Measurements from ENCODE around the gene CLCC1. TPM values are rescaled to one million over a fixed set of nuclear protein-coding genes. Genes with fewer than 3 reads are reported as not detected.
A peak's percentile ranks its signal among the peaks of the same experiment; 100 is the strongest.
"Not testable (repeated sequence)": the region's sequence is repeated elsewhere in the genome, so short reads cannot be mapped to it uniquely, and the experiment has no call there.

CLCC1 gene
- total RNA-seq, 1 experiment from 2014 or later = 14.3 TPM

DNA sequence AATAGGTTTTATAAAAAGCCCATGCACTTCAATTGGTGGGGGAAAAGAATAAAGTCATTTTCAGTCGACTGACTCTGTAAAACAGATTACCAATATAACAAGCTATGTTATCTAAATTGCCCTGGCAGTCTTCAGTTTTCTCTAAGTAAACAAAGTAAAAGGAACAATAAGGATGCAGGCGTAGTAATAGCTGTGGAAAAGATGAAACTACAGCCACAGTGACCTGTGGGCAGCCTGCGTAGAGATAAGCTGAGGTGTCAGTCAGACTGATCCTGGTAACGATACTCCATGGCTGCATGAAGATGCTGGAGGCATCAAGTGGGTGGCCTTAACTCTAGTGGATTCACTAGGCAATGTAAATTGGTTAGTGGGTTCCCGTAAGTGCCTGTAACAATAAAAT is 29.3 kb downstream of the CLCC1 start:
- Histone ChIP-seq H3K27ac (ENCODE audit: low read depth, low read length) (no peak overlapping the region), H4K20me1 (ENCODE audit: insufficient read depth) (no peaks in the 10 kb centered on the region), H3K9me3 (ENCODE audit: control insufficient read depth in 1 of 2, insufficient read depth in 1 of 2, low read depth in 1 of 2, low read length in 2 of 2) (no peaks in the 10 kb centered on the region), H3K27me3 (ENCODE audit: insufficient read depth, low read length) (no peaks in the 10 kb centered on the region), H3K4me2 (ENCODE audit: low read length) (no peak overlapping the region), H3K9ac (ENCODE audit: low read length) (no peak overlapping the region), H3K79me2 (ENCODE audit: insufficient read depth, low read length) (no peaks in the 10 kb centered on the region; the same call in 1 of the 2 replicates), H3K4me3 (replicated peaks in 1 of 2; ENCODE audit: low read depth in 1 of 2, low read length in 2 of 2) (no peak overlapping the region), H2AFZ (ENCODE audit: low read depth, low read length, poor library complexity, severe bottlenecking) (no peak overlapping the region), H3K4me1 (ENCODE audit: control insufficient read depth in 1 of 2, insufficient read depth in 2 of 2, low read length in 2 of 2) (no peaks in the 10 kb centered on the region), H3K36me3 (ENCODE audit: control insufficient read depth in 1 of 2, insufficient read depth in 2 of 2, low read length in 2 of 2) (peaks cover 56 to 67% of the 10 kb centered on the region in 2 experiments), H3K9me2 (ENCODE audit: insufficient read depth) (no peaks in the 10 kb centered on the region)
- no peak for DNase-seq (ENCODE audit: low read depth, low spot score)
- RAD21 ChIA-PET (ENCODE audit: low non-redundant PET in 1 of 2, low total read pairs in 2 of 2, uncharacterized antibody in 2 of 2, unreplicated experiment in 2 of 2) = no interaction called here
- ATAC-seq = no peak
- intact Hi-C loops (cut with micrococcal nuclease) = no loop called here
- POLR2A ChIA-PET = no interaction called here
- BruUV-seq (replicated peaks) = no TSS peak
- TF ChIP-seq JUND (IDR thresholded peaks at IDR 0.05) (no peak), POLR2AphosphoS5 (IDR thresholded peaks at IDR 0.05; ENCODE audit: low read depth, low read length) (0 out of 2 replicates have a peak, but pooled peaks have one; percentile 15)
- CTCF ChIA-PET = no interaction called here

DNA sequence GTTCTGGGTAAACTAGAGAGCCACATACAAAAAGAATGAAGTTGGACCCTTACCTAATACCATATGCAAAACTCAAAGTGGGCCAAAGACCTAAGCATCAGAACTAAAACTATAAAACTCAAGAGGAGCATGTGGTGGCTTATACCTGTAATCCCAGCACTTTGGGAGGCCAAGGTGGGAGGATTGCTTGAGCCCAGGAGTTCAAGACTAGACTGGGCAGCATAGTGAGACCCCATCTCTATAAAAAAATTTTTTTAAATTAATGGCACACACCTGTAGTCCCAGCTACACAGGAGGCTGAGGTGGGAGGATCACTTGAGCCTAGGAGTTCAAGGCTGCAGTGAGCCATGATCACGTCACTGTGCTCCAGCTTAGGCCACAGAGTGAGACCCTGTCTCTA is 35.7 kb downstream of the CLCC1 start:
- H3K9me2 ChIP-seq (ENCODE audit: insufficient read depth); CTCF ChIA-PET: not testable (repeated sequence)

DNA sequence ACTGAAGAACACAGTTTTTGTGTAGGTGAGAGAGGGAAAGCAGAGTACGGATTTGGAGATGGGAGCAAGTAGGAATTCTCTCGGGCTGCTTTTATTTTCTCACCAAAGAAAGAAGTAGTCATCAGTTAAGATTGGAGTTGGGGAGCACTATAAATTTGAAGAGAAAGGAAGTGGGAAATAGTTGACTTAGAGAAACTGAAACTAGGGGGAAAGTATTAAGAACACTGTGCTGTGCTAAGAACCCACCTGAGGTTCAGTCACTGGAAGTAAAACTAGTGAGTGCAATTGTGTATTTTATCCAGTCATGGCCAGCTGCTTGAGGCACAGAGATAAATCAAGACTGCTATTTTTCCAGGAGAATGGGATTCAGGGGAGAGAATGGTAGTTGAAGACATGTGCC is 37.4 kb downstream of the CLCC1 start:
- H3K27me3 ChIP-seq (ENCODE audit: insufficient read depth, low read length) = no peaks in the 10 kb centered on the region
- ChIA-PET CTCF (no interaction called here), RAD21 (ENCODE audit: low non-redundant PET in 1 of 2, low total read pairs in 2 of 2, uncharacterized antibody in 2 of 2, unreplicated experiment in 2 of 2) (interaction anchor here in 1 of 2 experiments (0.7 kb wide), 1 partner anchor 129 kb away, joined by 3 read pairs; no protein-coding TSS in a partner anchor), POLR2A (no interaction called here)
- no peak overlapping the region for H3K4me2 ChIP-seq (ENCODE audit: low read length)
- no peaks in the 10 kb centered on the region for H3K4me1 ChIP-seq (ENCODE audit: control insufficient read depth in 1 of 2, insufficient read depth in 2 of 2, low read length in 2 of 2)
- DNase-seq (ENCODE audit: low read depth, low spot score) = no peak
- no peaks in the 10 kb centered on the region; the same call in 1 of the 2 replicates for H3K79me2 ChIP-seq (ENCODE audit: insufficient read depth, low read length)
- no peak overlapping the region for H3K4me3 ChIP-seq (replicated peaks in 1 of 2; ENCODE audit: low read depth in 1 of 2, low read length in 2 of 2)
- no peak overlapping the region for H3K9ac ChIP-seq (ENCODE audit: low read length)
- intact Hi-C loops (cut with micrococcal nuclease) = no loop called here
- no peaks in the 10 kb centered on the region for H4K20me1 ChIP-seq (ENCODE audit: insufficient read depth)
- no peaks in the 10 kb centered on the region for H3K9me3 ChIP-seq (ENCODE audit: control insufficient read depth in 1 of 2, insufficient read depth in 1 of 2, low read depth in 1 of 2, low read length in 2 of 2)
- no peak overlapping the region for H3K27ac ChIP-seq (ENCODE audit: low read depth, low read length)
- no peak for TF ChIP-seq POLR2AphosphoS5 (IDR thresholded peaks at IDR 0.05; ENCODE audit: low read depth, low read length)
- TF ChIP-seq, protein P1, sequence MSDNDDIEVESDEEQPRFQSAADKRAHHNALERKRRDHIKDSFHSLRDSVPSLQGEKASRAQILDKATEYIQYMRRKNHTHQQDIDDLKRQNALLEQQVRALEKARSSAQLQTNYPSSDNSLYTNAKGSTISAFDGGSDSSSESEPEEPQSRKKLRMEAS (IDR thresholded peaks at IDR 0.05) = no peak
- TF ChIP-seq, protein P2, sequence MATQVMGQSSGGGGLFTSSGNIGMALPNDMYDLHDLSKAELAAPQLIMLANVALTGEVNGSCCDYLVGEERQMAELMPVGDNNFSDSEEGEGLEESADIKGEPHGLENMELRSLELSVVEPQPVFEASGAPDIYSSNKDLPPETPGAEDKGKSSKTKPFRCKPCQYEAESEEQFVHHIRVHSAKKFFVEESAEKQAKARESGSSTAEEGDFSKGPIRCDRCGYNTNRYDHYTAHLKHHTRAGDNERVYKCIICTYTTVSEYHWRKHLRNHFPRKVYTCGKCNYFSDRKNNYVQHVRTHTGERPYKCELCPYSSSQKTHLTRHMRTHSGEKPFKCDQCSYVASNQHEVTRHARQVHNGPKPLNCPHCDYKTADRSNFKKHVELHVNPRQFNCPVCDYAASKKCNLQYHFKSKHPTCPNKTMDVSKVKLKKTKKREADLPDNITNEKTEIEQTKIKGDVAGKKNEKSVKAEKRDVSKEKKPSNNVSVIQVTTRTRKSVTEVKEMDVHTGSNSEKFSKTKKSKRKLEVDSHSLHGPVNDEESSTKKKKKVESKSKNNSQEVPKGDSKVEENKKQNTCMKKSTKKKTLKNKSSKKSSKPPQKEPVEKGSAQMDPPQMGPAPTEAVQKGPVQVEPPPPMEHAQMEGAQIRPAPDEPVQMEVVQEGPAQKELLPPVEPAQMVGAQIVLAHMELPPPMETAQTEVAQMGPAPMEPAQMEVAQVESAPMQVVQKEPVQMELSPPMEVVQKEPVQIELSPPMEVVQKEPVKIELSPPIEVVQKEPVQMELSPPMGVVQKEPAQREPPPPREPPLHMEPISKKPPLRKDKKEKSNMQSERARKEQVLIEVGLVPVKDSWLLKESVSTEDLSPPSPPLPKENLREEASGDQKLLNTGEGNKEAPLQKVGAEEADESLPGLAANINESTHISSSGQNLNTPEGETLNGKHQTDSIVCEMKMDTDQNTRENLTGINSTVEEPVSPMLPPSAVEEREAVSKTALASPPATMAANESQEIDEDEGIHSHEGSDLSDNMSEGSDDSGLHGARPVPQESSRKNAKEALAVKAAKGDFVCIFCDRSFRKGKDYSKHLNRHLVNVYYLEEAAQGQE (IDR thresholded peaks at IDR 0.05; ENCODE audit: low read depth) = no peak
- TF ChIP-seq CBX3 (IDR thresholded peaks at IDR 0.05; ENCODE audit: low read depth) = no peak
- TF ChIP-seq RAD21 (IDR thresholded peaks at IDR 0.05; ENCODE audit: low read depth) = no peak
- TF ChIP-seq ZNF274 (IDR thresholded peaks at IDR 0.05; ENCODE audit: low read depth, low read length) = no peak
- TF ChIP-seq SP1 (IDR thresholded peaks at IDR 0.05; ENCODE audit: low read depth) = no peak
- no peak for TF ChIP-seq ZFX (IDR thresholded peaks at IDR 0.05)
- TF ChIP-seq ELF1 (IDR thresholded peaks at IDR 0.05; ENCODE audit: borderline replicate concordance, low read depth) = no peak
- no peak for TF ChIP-seq FOSL1 (IDR thresholded peaks at IDR 0.05; ENCODE audit: low read depth)
- H3K36me3 ChIP-seq (ENCODE audit: control insufficient read depth in 1 of 2, insufficient read depth in 2 of 2, low read length in 2 of 2) = peaks cover 50 to 54% of the 10 kb centered on the region in 2 experiments
- no TSS peak for BruUV-seq (replicated peaks)
- H2AFZ ChIP-seq (ENCODE audit: low read depth, low read length, poor library complexity, severe bottlenecking) = no peak overlapping the region
- no peak for ATAC-seq
- no peaks in the 10 kb centered on the region for H3K9me2 ChIP-seq (ENCODE audit: insufficient read depth)

More for the DNA sequence above, 35.7 kb downstream of the CLCC1 start:
- H3K4me3 ChIP-seq (replicated peaks in 1 of 2; ENCODE audit: low read depth in 1 of 2, low read length in 2 of 2); H3K4me2 ChIP-seq (ENCODE audit: low read length); H4K20me1 ChIP-seq (ENCODE audit: insufficient read depth); H2AFZ ChIP-seq (ENCODE audit: low read depth, low read length, poor library complexity, severe bottlenecking); H3K4me1 ChIP-seq (ENCODE audit: control insufficient read depth in 1 of 2, insufficient read depth in 2 of 2, low read length in 2 of 2); DNase-seq (ENCODE audit: low read depth, low spot score); H3K27me3 ChIP-seq (ENCODE audit: insufficient read depth, low read length); BruUV-seq (replicated peaks); RAD21 ChIA-PET (ENCODE audit: low non-redundant PET in 1 of 2, low total read pairs in 2 of 2, uncharacterized antibody in 2 of 2, unreplicated experiment in 2 of 2); intact Hi-C loops (cut with micrococcal nuclease); H3K9ac ChIP-seq (ENCODE audit: low read length); ATAC-seq; H3K27ac ChIP-seq (ENCODE audit: low read depth, low read length); H3K79me2 ChIP-seq (ENCODE audit: insufficient read depth, low read length); POLR2A ChIA-PET; H3K9me3 ChIP-seq (ENCODE audit: control insufficient read depth in 1 of 2, insufficient read depth in 1 of 2, low read depth in 1 of 2, low read length in 2 of 2): not testable (repeated sequence)
- H3K36me3 ChIP-seq (ENCODE audit: control insufficient read depth in 1 of 2, insufficient read depth in 2 of 2, low read length in 2 of 2) = peaks cover 57 to 68% of the 10 kb centered on the region in 2 experiments
